ENCODE data around the gene TACC3.

DNA sequence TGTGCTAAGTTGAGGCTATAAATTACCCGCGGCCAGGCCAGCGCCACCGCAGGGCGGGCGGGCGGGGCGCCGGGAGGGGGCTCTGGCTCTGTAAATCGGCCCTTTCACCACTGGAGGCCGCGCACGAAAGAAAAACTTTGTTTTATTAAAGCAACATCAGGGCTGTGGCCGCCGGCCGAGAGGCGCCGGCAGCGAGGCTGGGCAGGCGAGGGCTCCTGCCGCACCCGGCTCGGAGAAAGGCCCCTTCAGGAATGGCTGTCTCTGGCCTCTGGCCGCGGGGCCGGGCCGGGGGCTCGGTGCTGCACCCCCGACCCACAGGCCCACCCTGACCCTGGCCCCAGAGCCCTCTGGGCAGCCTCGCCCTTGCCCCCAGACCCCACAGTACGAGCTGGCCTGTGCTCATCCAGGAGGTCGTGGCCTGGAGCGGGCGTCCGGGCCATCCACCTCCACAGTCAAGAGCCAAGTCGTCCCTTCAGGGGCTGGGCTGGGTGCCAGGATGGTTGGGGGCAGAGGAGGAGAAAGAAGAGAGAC lies 42.3 kb downstream of the TACC3 start:
- TF ChIP-seq, protein P1, sequence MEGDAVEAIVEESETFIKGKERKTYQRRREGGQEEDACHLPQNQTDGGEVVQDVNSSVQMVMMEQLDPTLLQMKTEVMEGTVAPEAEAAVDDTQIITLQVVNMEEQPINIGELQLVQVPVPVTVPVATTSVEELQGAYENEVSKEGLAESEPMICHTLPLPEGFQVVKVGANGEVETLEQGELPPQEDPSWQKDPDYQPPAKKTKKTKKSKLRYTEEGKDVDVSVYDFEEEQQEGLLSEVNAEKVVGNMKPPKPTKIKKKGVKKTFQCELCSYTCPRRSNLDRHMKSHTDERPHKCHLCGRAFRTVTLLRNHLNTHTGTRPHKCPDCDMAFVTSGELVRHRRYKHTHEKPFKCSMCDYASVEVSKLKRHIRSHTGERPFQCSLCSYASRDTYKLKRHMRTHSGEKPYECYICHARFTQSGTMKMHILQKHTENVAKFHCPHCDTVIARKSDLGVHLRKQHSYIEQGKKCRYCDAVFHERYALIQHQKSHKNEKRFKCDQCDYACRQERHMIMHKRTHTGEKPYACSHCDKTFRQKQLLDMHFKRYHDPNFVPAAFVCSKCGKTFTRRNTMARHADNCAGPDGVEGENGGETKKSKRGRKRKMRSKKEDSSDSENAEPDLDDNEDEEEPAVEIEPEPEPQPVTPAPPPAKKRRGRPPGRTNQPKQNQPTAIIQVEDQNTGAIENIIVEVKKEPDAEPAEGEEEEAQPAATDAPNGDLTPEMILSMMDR (conservative IDR thresholded peaks at IDR 0.05; ENCODE audit: low read depth, low read length), result no peak
- no peak for TF ChIP-seq EZH2 (IDR thresholded peaks at IDR 0.05; ENCODE audit: low read length, unreplicated experiment)

Measured in PC-3 (cell line).